HG02840 (cell line): Measurements from ENCODE around the gene NMUR2.

Experiments used
- ATAC-seq: cut with Tn5 transposase; IDR thresholded peaks from one replicate; pipeline ENCODE4 v1.9.1; 2021; ENCODE audit warnings: mild to moderate bottlenecking, moderate library complexity, moderate number of reproducible peaks; ENCODE audit not compliant: unreplicated experiment, low FRiP score

Gene NMUR2, protein sequence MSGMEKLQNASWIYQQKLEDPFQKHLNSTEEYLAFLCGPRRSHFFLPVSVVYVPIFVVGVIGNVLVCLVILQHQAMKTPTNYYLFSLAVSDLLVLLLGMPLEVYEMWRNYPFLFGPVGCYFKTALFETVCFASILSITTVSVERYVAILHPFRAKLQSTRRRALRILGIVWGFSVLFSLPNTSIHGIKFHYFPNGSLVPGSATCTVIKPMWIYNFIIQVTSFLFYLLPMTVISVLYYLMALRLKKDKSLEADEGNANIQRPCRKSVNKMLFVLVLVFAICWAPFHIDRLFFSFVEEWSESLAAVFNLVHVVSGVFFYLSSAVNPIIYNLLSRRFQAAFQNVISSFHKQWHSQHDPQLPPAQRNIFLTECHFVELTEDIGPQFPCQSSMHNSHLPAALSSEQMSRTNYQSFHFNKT

GRCh38 chr5:152405145-152405544 is at the start of gene NMUR2:
Gene NMUR2 (minus strand): TSS chr5:152405279. CDS start chr5:152405113, 166 bp downstream.
- no peak for ATAC-seq

GRCh38 chr5:152443935-152444334 is 38.9 kb upstream of the NMUR2 start:
- ATAC-seq, result no peak

- no peak for ATAC-seq
Observed at GRCh38 chr5:152439791-152440190, 34.7 kb upstream of the NMUR2 start.

DNA sequence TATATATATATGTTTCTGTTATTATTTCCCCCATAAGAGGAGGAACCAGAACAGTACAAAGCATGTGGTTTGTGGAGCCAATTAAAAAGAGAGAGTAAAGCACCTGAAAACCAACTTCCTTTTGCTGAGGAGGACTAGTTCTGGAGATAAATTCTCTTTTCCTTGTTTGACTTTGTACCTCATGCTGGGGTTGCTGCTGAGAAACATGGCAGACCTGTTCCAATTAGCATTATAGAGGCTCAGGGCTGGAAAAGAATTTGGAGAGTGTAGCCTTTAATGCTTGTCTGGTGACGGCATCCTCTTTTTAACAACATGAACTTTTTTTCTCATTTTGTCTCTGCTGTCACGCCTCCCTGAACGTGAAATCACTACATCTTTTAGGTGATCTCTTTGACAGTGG is 32.8 kb upstream of the NMUR2 start:
- ATAC-seq, result no peak

DNA sequence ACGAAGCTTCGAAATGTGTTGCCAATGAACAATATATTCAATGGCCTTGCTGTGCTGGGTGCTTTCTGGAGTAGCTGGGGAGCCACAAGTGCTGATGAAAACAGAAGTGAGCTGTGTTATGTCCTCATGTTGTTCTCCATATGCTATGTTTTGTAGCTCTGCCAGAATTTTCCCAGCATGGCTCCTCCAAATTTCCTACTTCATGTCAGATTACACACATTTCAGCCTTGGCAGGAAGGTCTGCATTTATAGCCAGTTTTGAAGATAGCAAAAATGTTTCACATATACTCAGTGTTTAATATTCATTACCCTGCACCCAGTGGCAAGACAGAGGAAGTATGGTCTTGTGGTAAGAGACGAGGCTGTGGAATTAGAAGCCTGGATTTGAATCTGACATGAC is 22.6 kb upstream of the NMUR2 start:
- no peak for ATAC-seq

DNA sequence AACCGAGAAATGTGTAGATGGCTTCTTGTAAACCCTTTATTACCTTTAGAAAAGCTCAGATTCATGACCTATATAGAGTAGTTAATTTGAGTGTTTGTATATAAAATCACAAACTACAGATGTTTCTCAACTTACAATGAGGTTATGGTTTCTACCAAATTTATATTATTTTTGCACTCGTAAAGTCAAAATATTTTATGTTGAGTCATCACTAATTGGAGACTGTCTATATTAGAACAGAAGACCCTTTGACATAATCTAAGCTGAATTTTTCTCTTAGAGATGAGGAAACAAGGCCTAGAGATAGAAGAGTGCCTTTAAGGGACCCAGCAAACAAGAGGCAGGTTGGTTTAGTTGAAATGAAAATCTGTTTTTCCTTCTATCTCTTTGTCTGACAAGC is 20.0 kb upstream of the NMUR2 start:
- ATAC-seq, result no peak

DNA sequence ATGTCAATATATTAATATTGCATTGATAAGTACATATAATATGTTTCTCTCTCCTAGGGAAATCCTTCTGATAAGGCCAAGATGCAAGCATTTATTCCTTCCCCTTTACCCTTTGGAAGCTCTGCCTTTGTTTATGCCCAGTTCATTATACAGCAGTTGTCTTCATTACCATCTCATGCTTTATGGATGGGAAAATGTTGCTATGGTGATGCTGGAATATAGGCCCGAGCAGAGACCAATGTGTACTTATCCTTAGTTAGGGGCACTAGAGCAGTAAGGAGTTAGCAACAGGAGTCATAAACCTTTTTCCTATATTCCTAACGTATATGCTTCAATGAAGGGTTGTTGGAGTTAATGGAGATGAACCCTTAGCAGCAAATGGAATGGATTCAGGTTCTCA is 19.4 kb upstream of the NMUR2 start:
- ATAC-seq, result no peak

- ATAC-seq, result no peak
Observed at GRCh38 chr5:152422081-152422480, 17.0 kb upstream of the NMUR2 start.

DNA sequence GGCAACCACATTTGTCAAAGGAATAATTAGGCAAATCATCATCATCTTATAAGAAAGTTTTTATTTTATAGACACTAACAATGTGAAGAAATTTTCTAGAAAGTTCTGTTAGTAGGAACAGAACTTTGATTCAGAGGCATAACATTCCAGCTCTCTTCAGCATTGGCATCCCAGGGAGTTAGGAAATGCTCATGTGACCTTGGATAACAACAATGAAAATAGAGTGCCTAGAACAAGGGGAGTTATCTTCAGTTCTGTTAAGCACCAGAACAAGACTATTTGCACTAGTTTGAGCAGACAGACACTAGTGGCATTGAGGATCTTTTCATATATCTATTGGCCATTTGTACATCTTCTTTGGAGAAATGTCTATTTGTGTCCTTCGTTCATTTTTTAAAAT is 7.0 kb upstream of the NMUR2 start:
- no peak for ATAC-seq

GRCh38 chr5:152406082-152406481 is 1.0 kb upstream of the NMUR2 start:
- no peak for ATAC-seq

GRCh38 chr5:152404494-152404893 is 585 bp downstream of the NMUR2 start:
- ATAC-seq, result no peak

DNA sequence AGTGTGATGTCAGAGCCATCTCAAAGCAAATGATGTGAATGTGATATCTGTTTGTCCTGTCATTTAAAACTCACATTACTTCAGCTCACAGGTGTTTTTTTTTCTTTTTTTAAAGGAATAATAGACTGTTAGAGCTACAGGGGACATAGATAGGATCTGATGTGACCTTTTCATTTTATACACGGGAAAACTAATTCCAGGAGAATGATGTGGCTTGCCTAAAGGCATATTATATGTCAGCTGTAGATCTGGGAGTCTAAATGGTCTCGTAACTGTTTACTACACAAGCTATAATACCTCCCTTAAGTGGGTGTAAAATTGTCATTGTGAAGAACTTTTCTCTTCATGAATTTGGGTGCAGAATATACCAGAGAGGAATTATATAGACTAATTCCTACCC is 2.0 kb downstream of the NMUR2 start:
- ATAC-seq, result no peak

DNA sequence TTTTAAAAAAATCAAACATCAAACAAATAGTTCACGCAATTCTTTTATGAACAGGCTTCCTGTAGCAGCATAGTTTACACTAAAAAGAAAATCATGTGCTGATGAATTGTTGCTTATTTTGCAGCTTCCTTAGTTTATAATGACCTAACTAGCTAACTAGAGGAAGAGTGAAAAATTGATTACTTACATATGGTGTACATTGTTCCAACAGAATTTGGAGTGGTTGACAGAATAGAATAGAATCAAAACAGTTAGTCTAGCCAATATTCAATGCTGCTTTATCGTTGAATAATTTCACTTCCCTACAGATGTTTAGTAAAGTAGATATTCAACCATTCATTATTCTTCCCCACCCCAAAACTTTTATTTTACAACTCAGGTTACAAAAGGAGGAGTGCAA is 4.2 kb downstream of the NMUR2 start:
- ATAC-seq, result no peak

DNA sequence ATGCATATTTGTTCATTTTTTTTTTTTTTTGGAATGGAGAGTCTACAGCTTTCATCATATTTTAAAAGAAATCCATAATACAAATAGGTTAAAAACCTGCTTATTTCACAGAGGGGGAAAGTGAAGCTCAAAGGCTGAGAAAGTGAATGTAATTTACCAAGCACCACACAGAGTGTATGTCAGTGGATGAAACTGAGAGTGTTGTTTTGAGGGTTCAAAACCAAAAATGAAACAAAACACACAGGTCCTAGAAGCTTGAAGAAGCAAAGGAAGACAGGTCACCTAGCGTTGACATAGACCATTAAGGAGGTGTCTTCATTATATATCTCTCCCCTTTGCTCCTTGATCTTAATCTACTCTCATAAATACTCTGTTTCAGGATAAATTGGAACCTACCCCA is 7.5 kb downstream of the NMUR2 start:
- no peak for ATAC-seq

GRCh38 chr5:152393441-152393840 is 11.6 kb downstream of the NMUR2 start:
- ATAC-seq, result no peak

DNA sequence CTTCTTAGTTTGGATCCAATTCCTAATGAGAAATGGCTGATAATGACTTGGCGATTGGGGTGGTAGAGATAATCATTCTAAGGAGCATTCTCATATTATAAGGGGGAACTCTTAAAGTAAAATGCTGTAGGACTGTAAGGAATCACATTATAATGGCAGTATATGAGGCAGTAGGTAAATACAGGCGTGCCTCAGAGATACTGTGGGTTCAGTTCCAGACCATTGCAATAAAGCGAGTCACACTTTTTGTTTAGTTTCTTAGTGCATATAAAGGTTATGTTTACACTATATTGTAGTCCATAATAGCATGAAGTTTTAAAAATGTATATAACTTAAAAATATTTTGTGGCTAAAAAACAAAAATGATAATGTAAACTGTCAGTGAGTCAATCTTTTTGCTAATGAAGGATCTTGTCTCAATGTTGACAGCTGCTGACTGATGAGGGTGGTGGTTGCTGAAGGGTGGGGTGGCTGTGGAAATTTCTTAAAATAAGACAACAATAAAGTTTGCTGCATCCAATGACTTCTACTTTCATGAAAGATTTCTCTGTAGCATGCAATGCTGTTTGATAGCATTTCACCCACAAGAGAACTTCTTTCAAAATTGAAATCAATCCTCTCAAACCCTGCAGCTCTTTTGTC is 15.8 kb downstream of the NMUR2 start:
- ATAC-seq, result no peak

GRCh38 chr5:152388610-152389009 is 16.5 kb downstream of the NMUR2 start:
- no peak for ATAC-seq

GRCh38 chr5:152380415-152381123 is 24.5 kb downstream of the NMUR2 start:
- ATAC-seq, result no peak

- no peak for ATAC-seq
Observed at GRCh38 chr5:152379331-152379730, 25.7 kb downstream of the NMUR2 start.

DNA sequence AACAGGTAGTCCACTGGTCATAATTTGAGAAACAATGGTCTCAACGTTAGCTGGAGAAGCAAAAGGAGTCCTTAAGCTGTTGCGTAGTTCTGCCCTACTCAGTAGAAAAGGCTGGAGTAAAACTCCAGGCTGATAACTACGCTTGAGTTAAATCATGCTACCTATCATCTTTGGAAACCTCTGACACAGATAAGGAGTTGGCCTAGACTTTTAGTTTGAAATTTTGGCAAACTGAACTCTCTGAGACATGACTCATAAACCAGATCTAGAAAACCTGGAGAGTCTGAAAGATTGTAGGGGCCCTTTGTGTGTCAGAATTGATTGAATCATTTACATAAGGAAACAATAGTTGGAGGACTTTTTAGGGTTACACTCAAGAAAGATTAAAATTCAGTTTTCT is 26.3 kb downstream of the NMUR2 start:
- ATAC-seq, result no peak

GRCh38 chr5:152376886-152377285 is 28.2 kb downstream of the NMUR2 start:
- ATAC-seq, result no peak
